GM21717 (cell line): ENCODE data around the gene NTHL1.

Experiments
- ATAC-seq: cut with Tn5 transposase; IDR thresholded peaks from one replicate; pipeline ENCODE4 v1.9.1; 2021; ENCODE audit warnings: mild to moderate bottlenecking, moderate library complexity; ENCODE audit not compliant: unreplicated experiment

NTHL1 gene

GRCh38 chr16:2031081-2031577 is 16.5 kb downstream of the NTHL1 start:
- ATAC-seq, result no peak

- ATAC-seq, result no peak
These were observed 17.6 kb downstream of the NTHL1 start for GRCh38 chr16:2030036-2030435.

- no peak for ATAC-seq
These were observed 18.3 kb downstream of the NTHL1 start for GRCh38 chr16:2029350-2029749.

GRCh38 chr16:2028620-2029220 is 18.9 kb downstream of the NTHL1 start:
- ATAC-seq, result no peak

- ATAC-seq, result no peak
These were observed 19.5 kb downstream of the NTHL1 start for GRCh38 chr16:2028146-2028545.

GRCh38 chr16:2027024-2028010 is 20.3 kb downstream of the NTHL1 start:
- ATAC-seq, result no peak

- no peak for ATAC-seq
These were observed 21.1 kb downstream of the NTHL1 start, which contains the start of gene NHERF2 for GRCh38 chr16:2026461-2027023. Gene NHERF2 (plus strand): TSS chr16:2026902. CDS start chr16:2027006, 104 bp downstream.

GRCh38 chr16:2025878-2026460 is 21.7 kb downstream of the NTHL1 start:
- ATAC-seq, result no peak

GRCh38 chr16:2025251-2025650 is 22.4 kb downstream of the NTHL1 start:
- ATAC-seq, result no peak

- no peak for ATAC-seq
These were observed 23.6 kb downstream of the NTHL1 start for GRCh38 chr16:2024032-2024420.

GRCh38 chr16:2023092-2024031 is 24.3 kb downstream of the NTHL1 start:
- peak; percentile 74 for ATAC-seq

- peak; percentile 19 for ATAC-seq
These were observed 24.9 kb downstream of the NTHL1 start for GRCh38 chr16:2022723-2023091.

GRCh38 chr16:2019921-2020831 is 27.5 kb downstream of the NTHL1 start:
- ATAC-seq, result no peak

GRCh38 chr16:2019518-2019920 is 28.1 kb downstream of the NTHL1 start, which contains the start of gene NPW:
Gene NPW (plus strand): TSS chr16:2019785.
- no peak for ATAC-seq

- no peak for ATAC-seq
These were observed 31.2 kb downstream of the NTHL1 start for GRCh38 chr16:2016407-2016922.

- ATAC-seq, result no peak
These were observed 31.8 kb downstream of the NTHL1 start for GRCh38 chr16:2015947-2016208.

GRCh38 chr16:2015117-2015946 is 32.3 kb downstream of the NTHL1 start:
- no peak for ATAC-seq

GRCh38 chr16:2013527-2013926 is 34.1 kb downstream of the NTHL1 start:
- ATAC-seq, result no peak
